AG09319 (cell line): ENCODE measurements around the gene SLC38A6.

Source experiments
- DNase-seq: peaks from one replicate; pipeline ENCODE4 v3.0.0-alpha.2; 2010; ENCODE audit warnings: low read depth; ENCODE audit errors: extremely low read depth
- TF ChIP-seq, protein P1 (sequence below): IDR thresholded peaks from 2 replicates; pipeline ENCODE4 v1.5.1; 2011; ENCODE audit warnings: low read depth, mild to moderate bottlenecking, inconsistent platforms, low read length, moderate library complexity

The SLC38A6 gene

DNA sequence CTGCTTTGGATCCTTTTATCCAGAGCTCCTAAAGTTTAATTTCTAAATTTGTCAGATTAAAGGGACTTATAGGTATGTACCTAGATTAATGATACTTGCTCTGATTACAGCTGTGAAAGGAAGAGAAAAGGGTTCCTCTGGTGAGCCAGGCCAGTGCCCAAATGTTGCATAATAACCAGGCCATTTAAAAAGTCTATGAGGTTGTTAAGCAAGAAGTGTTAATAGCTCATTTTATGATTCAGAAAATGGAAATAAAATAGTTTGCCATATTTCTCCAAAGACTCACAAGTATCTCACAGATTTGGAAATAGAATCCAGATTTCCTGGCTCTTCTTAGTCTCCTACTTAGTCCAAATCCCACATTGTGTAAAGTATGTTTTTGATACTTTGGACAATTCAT lies 67.6 kb downstream of the SLC38A6 start:
- DNase-seq = no peak
- TF ChIP-seq, protein P1, sequence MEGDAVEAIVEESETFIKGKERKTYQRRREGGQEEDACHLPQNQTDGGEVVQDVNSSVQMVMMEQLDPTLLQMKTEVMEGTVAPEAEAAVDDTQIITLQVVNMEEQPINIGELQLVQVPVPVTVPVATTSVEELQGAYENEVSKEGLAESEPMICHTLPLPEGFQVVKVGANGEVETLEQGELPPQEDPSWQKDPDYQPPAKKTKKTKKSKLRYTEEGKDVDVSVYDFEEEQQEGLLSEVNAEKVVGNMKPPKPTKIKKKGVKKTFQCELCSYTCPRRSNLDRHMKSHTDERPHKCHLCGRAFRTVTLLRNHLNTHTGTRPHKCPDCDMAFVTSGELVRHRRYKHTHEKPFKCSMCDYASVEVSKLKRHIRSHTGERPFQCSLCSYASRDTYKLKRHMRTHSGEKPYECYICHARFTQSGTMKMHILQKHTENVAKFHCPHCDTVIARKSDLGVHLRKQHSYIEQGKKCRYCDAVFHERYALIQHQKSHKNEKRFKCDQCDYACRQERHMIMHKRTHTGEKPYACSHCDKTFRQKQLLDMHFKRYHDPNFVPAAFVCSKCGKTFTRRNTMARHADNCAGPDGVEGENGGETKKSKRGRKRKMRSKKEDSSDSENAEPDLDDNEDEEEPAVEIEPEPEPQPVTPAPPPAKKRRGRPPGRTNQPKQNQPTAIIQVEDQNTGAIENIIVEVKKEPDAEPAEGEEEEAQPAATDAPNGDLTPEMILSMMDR = no peak

DNA sequence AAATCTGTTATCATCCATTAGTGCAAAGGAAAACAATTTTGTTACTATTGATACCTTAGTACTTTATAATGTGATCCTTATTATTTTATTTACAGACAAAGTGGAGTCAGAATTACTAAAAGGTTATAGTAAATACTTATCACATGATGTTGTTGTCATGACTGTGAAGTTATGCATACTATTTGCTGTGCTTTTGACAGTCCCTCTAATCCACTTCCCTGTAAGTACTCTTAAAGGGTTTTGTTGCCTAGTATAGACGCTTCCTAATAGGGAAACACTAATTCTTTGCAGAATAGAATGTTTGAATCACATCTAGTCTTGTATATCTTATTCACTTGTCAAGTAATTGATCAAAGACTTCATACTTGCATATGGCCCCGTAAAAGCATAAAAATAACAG lies 69.4 kb downstream of the SLC38A6 start:
- no peak for DNase-seq
- TF ChIP-seq, protein P1 = no peak

DNA sequence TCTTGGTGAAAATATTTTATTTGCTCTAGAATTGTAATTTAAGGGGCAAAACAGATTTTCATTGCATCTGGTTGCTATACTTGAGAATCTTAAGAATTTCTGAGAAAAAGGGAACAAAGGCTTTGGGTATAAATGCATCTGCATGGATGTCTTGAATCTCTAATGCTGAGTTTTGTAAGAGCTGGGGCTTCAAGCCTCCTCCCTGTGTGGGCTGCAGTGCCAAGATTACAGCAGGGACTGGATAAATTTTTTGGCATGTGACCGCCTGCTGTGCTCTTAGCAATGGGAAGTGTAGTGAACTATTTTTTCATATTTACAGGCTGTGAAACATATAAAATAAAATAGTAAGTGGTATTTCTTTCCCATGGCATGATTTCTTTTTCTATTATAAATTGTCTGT lies 70.0 kb downstream of the SLC38A6 start:
- no peak for DNase-seq
- TF ChIP-seq, protein P1 = no peak

DNA sequence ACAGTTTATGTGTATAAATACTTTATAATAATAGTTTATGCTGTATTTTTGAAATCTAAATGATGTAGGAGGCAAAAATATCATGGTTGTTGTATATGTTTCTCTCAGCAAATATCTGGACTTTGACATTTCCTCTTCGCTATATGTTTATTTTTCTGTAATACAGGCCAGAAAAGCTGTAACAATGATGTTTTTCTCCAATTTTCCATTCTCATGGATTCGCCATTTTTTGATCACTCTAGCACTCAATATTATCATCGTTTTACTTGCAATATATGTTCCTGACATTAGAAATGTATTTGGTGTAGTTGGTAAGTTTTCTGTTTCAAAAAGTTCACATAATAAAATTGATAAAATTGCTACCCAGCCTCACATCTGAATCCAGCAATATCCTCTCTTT lies 70.6 kb downstream of the SLC38A6 start:
- DNase-seq = no peak
- TF ChIP-seq, protein P1 = no peak

DNA sequence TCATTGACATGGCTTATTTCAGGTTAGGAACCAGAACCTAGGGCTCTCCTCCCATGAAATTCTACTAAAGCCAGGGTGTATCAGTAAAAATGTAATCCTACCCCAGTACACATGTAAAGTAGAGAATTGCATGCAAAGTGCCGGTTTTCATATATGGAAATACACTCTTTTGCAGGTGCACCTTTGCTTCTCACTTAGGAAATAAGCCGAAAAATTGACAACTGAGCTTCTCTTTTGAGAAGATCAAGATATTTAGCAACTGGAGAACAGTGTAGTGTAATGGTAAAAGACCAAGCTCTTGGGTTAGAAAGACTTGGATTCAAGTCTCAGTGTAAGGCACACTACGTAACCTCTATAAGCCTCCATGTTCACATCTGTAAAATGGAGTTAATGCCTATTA lies 82.4 kb downstream of the SLC38A6 start:
- no peak for DNase-seq
- TF ChIP-seq, protein P1 = no peak

DNA sequence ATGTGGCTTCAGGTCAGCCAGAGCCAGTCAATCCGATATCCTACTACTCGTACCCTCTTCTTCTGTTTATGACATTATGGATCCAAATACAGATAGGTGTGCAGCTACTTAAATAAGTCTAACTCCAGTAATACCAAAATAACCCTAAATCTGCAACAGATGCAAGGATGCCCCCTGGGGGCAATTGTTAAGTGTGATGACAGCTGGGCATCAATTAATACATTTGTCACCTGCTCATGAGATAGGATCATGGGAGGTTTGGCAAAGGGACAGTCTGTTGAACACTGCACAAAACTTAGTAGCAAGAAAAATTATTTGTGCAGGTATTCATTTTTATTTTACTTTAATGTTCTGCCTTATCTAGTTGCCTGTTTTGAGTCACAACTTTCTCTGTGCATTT lies 83.2 kb downstream of the SLC38A6 start:
- DNase-seq = no peak
- TF ChIP-seq, protein P1 = no peak; the same call in 1 of the 2 replicates

DNA sequence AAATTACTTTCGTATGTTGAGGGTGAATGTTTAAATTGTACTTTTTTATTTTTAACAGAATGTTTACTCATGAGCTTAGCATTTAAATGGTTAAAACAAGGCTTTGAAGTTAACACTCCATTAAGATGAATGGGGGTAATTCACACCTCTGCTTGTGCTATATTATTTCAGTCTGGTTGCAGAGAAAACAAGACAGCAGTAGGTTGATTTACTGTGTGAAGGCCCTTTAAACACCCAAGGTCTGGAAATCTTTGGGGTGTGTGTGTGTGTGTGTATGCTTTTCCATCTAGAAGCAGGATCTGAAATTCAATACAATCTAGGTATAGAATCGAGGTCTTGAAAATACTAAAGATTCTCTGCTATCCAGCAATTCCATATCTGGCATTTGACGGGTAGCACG lies 83.8 kb downstream of the SLC38A6 start:
- DNase-seq = no peak
- TF ChIP-seq, protein P1 = no peak
